SK-N-MC (cell line): ENCODE data around the gene PDZRN4.

ENCODE experiments used
- EZH2 ChIP-seq: fragments of 200-600 bp; sonication (generic); IDR thresholded peaks from one replicate; pipeline ENCODE4 v1.6.1; 2017; ENCODE audit warnings: antibody characterized with exemption
- FOXP2 ChIP-seq: optimal IDR thresholded peaks from 2 replicates; pipeline ENCODE3; 2011; ENCODE audit warnings: mild to moderate bottlenecking, moderate library complexity; ENCODE audit not compliant: insufficient read depth; ENCODE audit errors: extremely low read length, control extremely low read depth
- POLR2AphosphoS5 ChIP-seq: IDR thresholded peaks from 2 replicates; pipeline ENCODE4 v1.6.1; 2012; ENCODE audit warnings: mild to moderate bottlenecking, low read depth, low read length, borderline replicate concordance

DNA sequence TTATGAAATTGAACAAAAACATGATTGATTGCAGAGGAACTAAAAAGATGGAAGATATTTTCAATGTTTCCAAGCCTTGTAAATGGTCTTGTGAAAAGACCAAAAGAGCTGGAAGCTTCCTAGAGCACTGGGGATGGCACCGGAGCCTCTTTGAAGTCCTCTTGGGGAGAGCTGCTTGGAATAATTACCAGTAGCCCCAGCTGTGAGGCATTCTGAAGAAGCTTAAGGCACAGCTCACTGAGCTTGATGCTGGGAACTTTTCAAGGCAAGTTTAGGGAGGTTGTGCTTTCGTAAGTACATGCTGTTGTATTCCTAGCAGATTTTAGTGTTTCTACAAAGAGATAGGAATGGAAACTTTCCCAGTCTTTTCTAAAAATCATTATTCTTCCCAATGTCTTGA, 13.9 kb downstream of the PDZRN4 start:
- TF ChIP-seq EZH2: no peak
- TF ChIP-seq POLR2AphosphoS5: no peak
- no peak for TF ChIP-seq FOXP2
